Hepatocyte (in vitro differentiated cells): ENCODE data around the gene FASTKD1.
"Not testable (repeated sequence)": the region's sequence is repeated elsewhere in the genome, so short reads cannot be mapped to it uniquely, and the experiment has no call there.

Experiments
- EZH2 ChIP-seq: fragments of 200-600 bp; sonication (generic); IDR thresholded peaks from 2 replicates; pipeline ENCODE4 v1.6.1; 2016; ENCODE audit warnings: antibody characterized with exemption, mild to moderate bottlenecking, borderline replicate concordance
- EZH2phosphoT487 ChIP-seq: fragments of 200-600 bp; sonication (generic); IDR thresholded peaks from one replicate; pipeline ENCODE4 v1.6.1; 2018; ENCODE audit warnings: antibody characterized with exemption, mild to moderate bottlenecking, low read depth, moderate library complexity; ENCODE audit not compliant: unreplicated experiment, severe bottlenecking
- TF ChIP-seq, protein P1 (sequence below): fragments of 200-600 bp; sonication (generic); IDR thresholded peaks from 2 replicates; pipeline ENCODE4 v1.5.1; 2016; ENCODE audit warnings: antibody characterized with exemption, mild to moderate bottlenecking; ENCODE audit not compliant: poor library complexity

DNA sequence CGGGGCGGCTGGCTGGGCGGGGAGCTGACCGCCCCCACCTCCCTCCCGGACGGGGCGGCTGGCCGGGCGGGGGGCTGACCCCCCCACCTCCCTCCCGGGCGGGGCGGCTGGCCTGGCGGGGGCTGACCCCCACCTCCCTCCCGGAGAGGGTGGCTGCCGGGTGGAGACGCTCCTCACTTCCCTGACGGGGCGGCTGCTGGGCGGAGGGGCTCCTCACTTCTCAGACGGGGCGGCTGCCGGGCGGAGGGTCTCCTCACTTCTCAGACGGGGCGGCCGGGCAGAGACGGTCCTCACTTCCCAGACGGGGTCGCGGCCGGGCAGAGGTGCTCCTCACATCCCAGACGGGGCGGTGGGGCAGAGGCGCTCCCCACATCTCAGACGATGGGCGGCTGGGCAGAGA, 1.6 kb upstream of the FASTKD1 start:
- TF ChIP-seq, protein P1, sequence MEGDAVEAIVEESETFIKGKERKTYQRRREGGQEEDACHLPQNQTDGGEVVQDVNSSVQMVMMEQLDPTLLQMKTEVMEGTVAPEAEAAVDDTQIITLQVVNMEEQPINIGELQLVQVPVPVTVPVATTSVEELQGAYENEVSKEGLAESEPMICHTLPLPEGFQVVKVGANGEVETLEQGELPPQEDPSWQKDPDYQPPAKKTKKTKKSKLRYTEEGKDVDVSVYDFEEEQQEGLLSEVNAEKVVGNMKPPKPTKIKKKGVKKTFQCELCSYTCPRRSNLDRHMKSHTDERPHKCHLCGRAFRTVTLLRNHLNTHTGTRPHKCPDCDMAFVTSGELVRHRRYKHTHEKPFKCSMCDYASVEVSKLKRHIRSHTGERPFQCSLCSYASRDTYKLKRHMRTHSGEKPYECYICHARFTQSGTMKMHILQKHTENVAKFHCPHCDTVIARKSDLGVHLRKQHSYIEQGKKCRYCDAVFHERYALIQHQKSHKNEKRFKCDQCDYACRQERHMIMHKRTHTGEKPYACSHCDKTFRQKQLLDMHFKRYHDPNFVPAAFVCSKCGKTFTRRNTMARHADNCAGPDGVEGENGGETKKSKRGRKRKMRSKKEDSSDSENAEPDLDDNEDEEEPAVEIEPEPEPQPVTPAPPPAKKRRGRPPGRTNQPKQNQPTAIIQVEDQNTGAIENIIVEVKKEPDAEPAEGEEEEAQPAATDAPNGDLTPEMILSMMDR, result not testable (repeated sequence)
- TF ChIP-seq EZH2, EZH2phosphoT487: not testable (repeated sequence)
